GM23338 (cell line): ENCODE measurements around the gene TRAPPC2B. TPM values are rescaled to one million over a fixed set of nuclear protein-coding genes. Genes with fewer than 3 reads are reported as not detected.

ENCODE experiments used
- ATAC-seq: fragments of 200-7000 bp; cut with Tn5 transposase; 3 replicates; pipeline ENCODE4 v1.9.1; 2020
- DNase-seq: peaks from one replicate; pipeline ENCODE4 v3.0.0-alpha.2; 2015; ENCODE audit warnings: low spot score
- H2AFZ ChIP-seq: fragments of 200-600 bp; sonication (generic); 2 replicates; pipeline ENCODE4 v1.8.0; 2016; ENCODE audit warnings: antibody characterized with exemption, mild to moderate bottlenecking, moderate library complexity
- H3F3A ChIP-seq: fragments of 200-600 bp; sonication (generic); replicated peaks from 2 replicates; pipeline ENCODE4 v1.8.0; 2017; ENCODE audit warnings: antibody characterized with exemption, mixed run types, low read depth
- H3K27ac ChIP-seq: fragments of 200-600 bp; sonication (generic); 2 replicates; pipeline ENCODE4 v1.6.1; 2016; ENCODE audit warnings: low read depth
- H3K27me3 ChIP-seq: fragments of 200-600 bp; sonication (generic); 2 replicates; pipeline ENCODE4 v1.8.0; 2016; ENCODE audit warnings: mild to moderate bottlenecking, mixed run types, moderate library complexity; ENCODE audit not compliant: insufficient read depth
- H3K36me3 ChIP-seq: fragments of 200-600 bp; sonication (generic); 2 replicates; pipeline ENCODE4 v1.8.0; 2016; ENCODE audit warnings: mild to moderate bottlenecking; ENCODE audit not compliant: insufficient read depth
- H3K4me1 ChIP-seq: fragments of 200-600 bp; sonication (generic); 2 replicates; pipeline ENCODE4 v1.8.0; 2016; ENCODE audit warnings: mild to moderate bottlenecking, moderate library complexity; ENCODE audit not compliant: insufficient read depth
- H3K4me2 ChIP-seq: fragments of 200-600 bp; sonication (generic); 2 replicates; pipeline ENCODE4 v1.7.1; 2017; ENCODE audit warnings: mixed run types
- H3K4me3 ChIP-seq: fragments of 200-600 bp; sonication (generic); 2 replicates; pipeline ENCODE4 v1.6.1; 2016; ENCODE audit warnings: mixed run types
- H3K79me2 ChIP-seq: fragments of 200-600 bp; sonication (generic); replicated peaks from 2 replicates; pipeline ENCODE4 v1.8.0; 2017; ENCODE audit warnings: mild to moderate bottlenecking; ENCODE audit not compliant: insufficient read depth
- H3K9me2 ChIP-seq: fragments of 200-600 bp; sonication (generic); 2 replicates; pipeline ENCODE4 v1.8.0; 2017; ENCODE audit not compliant: insufficient read depth
- H4K20me1 ChIP-seq: fragments of 200-600 bp; sonication (generic); replicated peaks from 2 replicates; pipeline ENCODE4 v1.8.0; 2017; ENCODE audit warnings: mild to moderate bottlenecking; ENCODE audit not compliant: insufficient read depth
- H3K27ac Mint-ChIP-seq: 2 replicates; pipeline ENCODE4 v1.8.0; 2020; ENCODE audit warnings: inconsistent platforms, mild to moderate bottlenecking, moderate library complexity, mixed read lengths
- H3K27me3 Mint-ChIP-seq: 3 replicates; pipeline ENCODE4 v1.8.0; 2022; ENCODE audit warnings: low read depth, mild to moderate bottlenecking, moderate library complexity, mixed read lengths, inconsistent platforms; ENCODE audit not compliant: insufficient read depth, poor library complexity
- H3K36me3 Mint-ChIP-seq: 3 replicates; pipeline ENCODE4 v1.8.0; 2021; ENCODE audit warnings: low read depth, mild to moderate bottlenecking, inconsistent platforms, moderate library complexity, mixed read lengths
- H3K4me1 Mint-ChIP-seq: 3 replicates; pipeline ENCODE4 v1.8.0; 2020; ENCODE audit warnings: mild to moderate bottlenecking, inconsistent platforms, mixed read lengths
- H3K4me3 Mint-ChIP-seq: 3 replicates; pipeline ENCODE4 v1.8.0; 2021; ENCODE audit warnings: moderate library complexity, mild to moderate bottlenecking, inconsistent platforms, mixed read lengths
- H3K9me3 Mint-ChIP-seq: 3 replicates; pipeline ENCODE4 v1.8.0; 2020; ENCODE audit warnings: moderate library complexity, mild to moderate bottlenecking, inconsistent platforms, mixed read lengths
- POLR2AphosphoS5 ChIP-seq: IDR thresholded peaks from 2 replicates; pipeline ENCODE4 v1.6.1; 2016; ENCODE audit warnings: antibody characterized with exemption, low read depth
- STAT1 ChIP-seq: IDR thresholded peaks from one replicate; pipeline ENCODE4 v1.6.1; 2016; ENCODE audit warnings: antibody characterized with exemption; ENCODE audit not compliant: unreplicated experiment
- ZNF114 ChIP-seq: fragments of 250-450 bp; sonication (Bioruptor Pico); IDR thresholded peaks from 2 replicates; pipeline ENCODE4 v1.5.0; 2020; ENCODE audit warnings: mild to moderate bottlenecking, moderate library complexity
- polyA plus RNA-seq: library from polyadenylated mRNA; unstranded; fragments of >200 nt; fragmentation: Nextera tagmentation; extraction: Ambion mirVana; gene quantifications from 2 replicates; pipeline ENCODE4 v1.2.1, GENCODE V29; 2016
- total RNA-seq: library from RNA; depleted of rRNA; stranded (reverse); fragments of >200 nt; shearing (Covaris generic); gene quantifications from 2 replicates; pipeline ENCODE4 v1.2.3, GENCODE V29; 2014
- TF ChIP-seq, protein P1 (sequence below): IDR thresholded peaks from 2 replicates; pipeline ENCODE4 v1.6.1; 2016; ENCODE audit warnings: antibody characterized with exemption
- TF ChIP-seq, protein P2 (sequence below), 2 experiments: fragments of 200-600 bp in 1 of 2; sonication (generic) in 1 of 2; conservative IDR thresholded peaks; 2 replicates each; pipeline versions ENCODE4 v1.5.1 to v1.6.1; 2016 to 2017; ENCODE audit warnings: antibody characterized with exemption in 2 of 2, low read depth in 2 of 2, mild to moderate bottlenecking in 2 of 2, moderate library complexity in 1 of 2
- TF ChIP-seq, protein P3 (sequence below): fragments of 250-450 bp; sonication (Bioruptor Pico); IDR thresholded peaks from 2 replicates; pipeline ENCODE4 v1.5.0; 2020; ENCODE audit warnings: mild to moderate bottlenecking, moderate library complexity

TRAPPC2B gene
- total and polyA plus RNA-seq, 2 experiments from 2014 or later = 17.1 to 55.2 TPM

- no peak for TF ChIP-seq POLR2AphosphoS5
- TF ChIP-seq, protein P1, sequence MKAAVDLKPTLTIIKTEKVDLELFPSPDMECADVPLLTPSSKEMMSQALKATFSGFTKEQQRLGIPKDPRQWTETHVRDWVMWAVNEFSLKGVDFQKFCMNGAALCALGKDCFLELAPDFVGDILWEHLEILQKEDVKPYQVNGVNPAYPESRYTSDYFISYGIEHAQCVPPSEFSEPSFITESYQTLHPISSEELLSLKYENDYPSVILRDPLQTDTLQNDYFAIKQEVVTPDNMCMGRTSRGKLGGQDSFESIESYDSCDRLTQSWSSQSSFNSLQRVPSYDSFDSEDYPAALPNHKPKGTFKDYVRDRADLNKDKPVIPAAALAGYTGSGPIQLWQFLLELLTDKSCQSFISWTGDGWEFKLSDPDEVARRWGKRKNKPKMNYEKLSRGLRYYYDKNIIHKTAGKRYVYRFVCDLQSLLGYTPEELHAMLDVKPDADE = no peak
- TF ChIP-seq ZNF114 = no peak
Observed at GRCh38 chr19:57403737-57404563, 40.6 kb downstream of the TRAPPC2B start (continued).

GRCh38 chr19:57406516-57407123 lies 43.3 kb downstream of the TRAPPC2B start:
- H3K4me1 ChIP-seq = no peaks in the 10 kb centered on the region
- H3K4me1 Mint-ChIP-seq = peaks cover 2% of the 10 kb centered on the region; the same call in 2 of the 3 replicates
- no peak overlapping the region for H3K27ac Mint-ChIP-seq
- no peaks in the 10 kb centered on the region for H3K36me3 ChIP-seq
- H3K9me2 ChIP-seq = no peaks in the 10 kb centered on the region
- H3K9me3 Mint-ChIP-seq = peaks cover 20% of the 10 kb centered on the region
- no peak overlapping the region; the same call in 2 of the 3 replicates for H3K4me3 Mint-ChIP-seq
- no peak overlapping the region for H3K4me2 ChIP-seq
- ATAC-seq = peak; percentile 86
- H4K20me1 ChIP-seq = no peaks in the 10 kb centered on the region
- H3F3A ChIP-seq = no peaks in the 10 kb centered on the region
- no peaks in the 10 kb centered on the region for H3K27me3 ChIP-seq
- H3K4me3 ChIP-seq = no peak overlapping the region
- DNase-seq = peak; percentile 93
- peaks cover 7% of the 10 kb centered on the region for H3K36me3 Mint-ChIP-seq
- no peak for TF ChIP-seq STAT1
- TF ChIP-seq, protein P2, sequence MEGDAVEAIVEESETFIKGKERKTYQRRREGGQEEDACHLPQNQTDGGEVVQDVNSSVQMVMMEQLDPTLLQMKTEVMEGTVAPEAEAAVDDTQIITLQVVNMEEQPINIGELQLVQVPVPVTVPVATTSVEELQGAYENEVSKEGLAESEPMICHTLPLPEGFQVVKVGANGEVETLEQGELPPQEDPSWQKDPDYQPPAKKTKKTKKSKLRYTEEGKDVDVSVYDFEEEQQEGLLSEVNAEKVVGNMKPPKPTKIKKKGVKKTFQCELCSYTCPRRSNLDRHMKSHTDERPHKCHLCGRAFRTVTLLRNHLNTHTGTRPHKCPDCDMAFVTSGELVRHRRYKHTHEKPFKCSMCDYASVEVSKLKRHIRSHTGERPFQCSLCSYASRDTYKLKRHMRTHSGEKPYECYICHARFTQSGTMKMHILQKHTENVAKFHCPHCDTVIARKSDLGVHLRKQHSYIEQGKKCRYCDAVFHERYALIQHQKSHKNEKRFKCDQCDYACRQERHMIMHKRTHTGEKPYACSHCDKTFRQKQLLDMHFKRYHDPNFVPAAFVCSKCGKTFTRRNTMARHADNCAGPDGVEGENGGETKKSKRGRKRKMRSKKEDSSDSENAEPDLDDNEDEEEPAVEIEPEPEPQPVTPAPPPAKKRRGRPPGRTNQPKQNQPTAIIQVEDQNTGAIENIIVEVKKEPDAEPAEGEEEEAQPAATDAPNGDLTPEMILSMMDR (conservative IDR thresholded peaks at IDR 0.05; ENCODE audit: low read depth in 2 of 2) = peak; percentile 90 to 92
- TF ChIP-seq, protein P3, sequence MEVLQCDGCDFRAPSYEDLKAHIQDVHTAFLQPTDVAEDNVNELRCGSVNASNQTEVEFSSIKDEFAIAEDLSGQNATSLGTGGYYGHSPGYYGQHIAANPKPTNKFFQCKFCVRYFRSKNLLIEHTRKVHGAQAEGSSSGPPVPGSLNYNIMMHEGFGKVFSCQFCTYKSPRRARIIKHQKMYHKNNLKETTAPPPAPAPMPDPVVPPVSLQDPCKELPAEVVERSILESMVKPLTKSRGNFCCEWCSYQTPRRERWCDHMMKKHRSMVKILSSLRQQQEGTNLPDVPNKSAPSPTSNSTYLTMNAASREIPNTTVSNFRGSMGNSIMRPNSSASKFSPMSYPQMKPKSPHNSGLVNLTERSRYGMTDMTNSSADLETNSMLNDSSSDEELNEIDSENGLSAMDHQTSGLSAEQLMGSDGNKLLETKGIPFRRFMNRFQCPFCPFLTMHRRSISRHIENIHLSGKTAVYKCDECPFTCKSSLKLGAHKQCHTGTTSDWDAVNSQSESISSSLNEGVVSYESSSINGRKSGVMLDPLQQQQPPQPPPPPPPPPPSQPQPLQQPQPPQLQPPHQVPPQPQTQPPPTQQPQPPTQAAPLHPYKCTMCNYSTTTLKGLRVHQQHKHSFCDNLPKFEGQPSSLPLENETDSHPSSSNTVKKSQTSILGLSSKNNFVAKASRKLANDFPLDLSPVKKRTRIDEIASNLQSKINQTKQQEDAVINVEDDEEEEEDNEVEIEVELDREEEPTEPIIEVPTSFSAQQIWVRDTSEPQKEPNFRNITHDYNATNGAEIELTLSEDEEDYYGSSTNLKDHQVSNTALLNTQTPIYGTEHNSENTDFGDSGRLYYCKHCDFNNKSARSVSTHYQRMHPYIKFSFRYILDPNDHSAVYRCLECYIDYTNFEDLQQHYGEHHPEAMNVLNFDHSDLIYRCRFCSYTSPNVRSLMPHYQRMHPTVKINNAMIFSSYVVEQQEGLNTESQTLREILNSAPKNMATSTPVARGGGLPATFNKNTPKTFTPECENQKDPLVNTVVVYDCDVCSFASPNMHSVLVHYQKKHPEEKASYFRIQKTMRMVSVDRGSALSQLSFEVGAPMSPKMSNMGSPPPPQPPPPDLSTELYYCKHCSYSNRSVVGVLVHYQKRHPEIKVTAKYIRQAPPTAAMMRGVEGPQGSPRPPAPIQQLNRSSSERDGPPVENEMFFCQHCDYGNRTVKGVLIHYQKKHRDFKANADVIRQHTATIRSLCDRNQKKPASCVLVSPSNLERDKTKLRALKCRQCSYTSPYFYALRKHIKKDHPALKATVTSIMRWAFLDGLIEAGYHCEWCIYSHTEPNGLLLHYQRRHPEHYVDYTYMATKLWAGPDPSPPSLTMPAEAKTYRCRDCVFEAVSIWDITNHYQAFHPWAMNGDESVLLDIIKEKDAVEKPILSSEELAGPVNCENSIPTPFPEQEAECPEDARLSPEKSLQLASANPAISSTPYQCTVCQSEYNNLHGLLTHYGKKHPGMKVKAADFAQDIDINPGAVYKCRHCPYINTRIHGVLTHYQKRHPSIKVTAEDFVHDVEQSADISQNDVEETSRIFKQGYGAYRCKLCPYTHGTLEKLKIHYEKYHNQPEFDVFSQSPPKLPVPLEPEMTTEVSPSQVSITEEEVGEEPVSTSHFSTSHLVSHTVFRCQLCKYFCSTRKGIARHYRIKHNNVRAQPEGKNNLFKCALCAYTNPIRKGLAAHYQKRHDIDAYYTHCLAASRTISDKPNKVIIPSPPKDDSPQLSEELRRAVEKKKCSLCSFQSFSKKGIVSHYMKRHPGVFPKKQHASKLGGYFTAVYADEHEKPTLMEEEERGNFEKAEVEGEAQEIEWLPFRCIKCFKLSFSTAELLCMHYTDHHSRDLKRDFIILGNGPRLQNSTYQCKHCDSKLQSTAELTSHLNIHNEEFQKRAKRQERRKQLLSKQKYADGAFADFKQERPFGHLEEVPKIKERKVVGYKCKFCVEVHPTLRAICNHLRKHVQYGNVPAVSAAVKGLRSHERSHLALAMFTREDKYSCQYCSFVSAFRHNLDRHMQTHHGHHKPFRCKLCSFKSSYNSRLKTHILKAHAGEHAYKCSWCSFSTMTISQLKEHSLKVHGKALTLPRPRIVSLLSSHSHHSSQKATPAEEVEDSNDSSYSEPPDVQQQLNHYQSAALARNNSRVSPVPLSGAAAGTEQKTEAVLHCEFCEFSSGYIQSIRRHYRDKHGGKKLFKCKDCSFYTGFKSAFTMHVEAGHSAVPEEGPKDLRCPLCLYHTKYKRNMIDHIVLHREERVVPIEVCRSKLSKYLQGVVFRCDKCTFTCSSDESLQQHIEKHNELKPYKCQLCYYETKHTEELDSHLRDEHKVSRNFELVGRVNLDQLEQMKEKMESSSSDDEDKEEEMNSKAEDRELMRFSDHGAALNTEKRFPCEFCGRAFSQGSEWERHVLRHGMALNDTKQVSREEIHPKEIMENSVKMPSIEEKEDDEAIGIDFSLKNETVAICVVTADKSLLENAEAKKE (CRISPR knock-in tag) = no peak
- H3K27me3 Mint-ChIP-seq = peaks cover 11% of the 10 kb centered on the region
- peaks cover 5% of the 10 kb centered on the region for H3K79me2 ChIP-seq
- H3K27ac ChIP-seq = no peak overlapping the region
- H2AFZ ChIP-seq = peak overlapping the region; percentile 57; the same call in 1 of the 2 replicates
